GM19463 (cell line): ENCODE results near the gene NLRP13.

ENCODE experiments used
- ATAC-seq: cut with Tn5 transposase; IDR thresholded peaks from one replicate; pipeline ENCODE4 v1.9.1; 2021; ENCODE audit warnings: mild to moderate bottlenecking, moderate library complexity; ENCODE audit not compliant: unreplicated experiment

NLRP13 gene

GRCh38 chr19:55907286-55907685 is 24.9 kb downstream of the NLRP13 start:
- no peak for ATAC-seq

GRCh38 chr19:55902080-55902751 is 29.9 kb downstream of the NLRP13 start:
- ATAC-seq: no peak

- ATAC-seq: no peak
These were observed 30.6 kb downstream of the NLRP13 start for GRCh38 chr19:55901369-55902079.

GRCh38 chr19:55898911-55899310 is 33.2 kb downstream of the NLRP13 start:
- ATAC-seq: no peak

GRCh38 chr19:55882626-55883025 is 49.5 kb downstream of the NLRP13 start:
- ATAC-seq: no peak

- no peak for ATAC-seq
These were observed 54.9 kb downstream of the NLRP13 start for GRCh38 chr19:55877211-55877610.

GRCh38 chr19:55870736-55871135 is 61.4 kb downstream of the NLRP13 start:
- ATAC-seq: no peak

- ATAC-seq: no peak
These were observed 65.0 kb downstream of the NLRP13 start for GRCh38 chr19:55867101-55867500.

GRCh38 chr19:55866521-55866920 is 65.6 kb downstream of the NLRP13 start:
- no peak for ATAC-seq

- ATAC-seq: no peak
These were observed 73.2 kb downstream of the NLRP13 start for GRCh38 chr19:55858969-55859368.

- no peak for ATAC-seq
These were observed 73.7 kb downstream of the NLRP13 start for GRCh38 chr19:55858401-55858800.

- no peak for ATAC-seq
These were observed 74.2 kb downstream of the NLRP13 start for GRCh38 chr19:55857974-55858373.

GRCh38 chr19:55857149-55857548 is 75.0 kb downstream of the NLRP13 start:
- no peak for ATAC-seq

GRCh38 chr19:55855160-55855559 is 77.0 kb downstream of the NLRP13 start:
- ATAC-seq: no peak
